NCI-H2107 treated with DMSO at 0.1 percent for 48 hours (cell line): Measurements from ENCODE around the gene CASKIN2.
"Not testable (repeated sequence)": the region's sequence is repeated elsewhere in the genome, so short reads cannot be mapped to it uniquely, and the experiment has no call there.

Experiments used
- DNase-seq: peaks from one replicate; lab custom pipeline; 2025; ENCODE audit not compliant: unreplicated experiment; lab: John Stamatoyannopoulos, UW

Gene CASKIN2

DNA sequence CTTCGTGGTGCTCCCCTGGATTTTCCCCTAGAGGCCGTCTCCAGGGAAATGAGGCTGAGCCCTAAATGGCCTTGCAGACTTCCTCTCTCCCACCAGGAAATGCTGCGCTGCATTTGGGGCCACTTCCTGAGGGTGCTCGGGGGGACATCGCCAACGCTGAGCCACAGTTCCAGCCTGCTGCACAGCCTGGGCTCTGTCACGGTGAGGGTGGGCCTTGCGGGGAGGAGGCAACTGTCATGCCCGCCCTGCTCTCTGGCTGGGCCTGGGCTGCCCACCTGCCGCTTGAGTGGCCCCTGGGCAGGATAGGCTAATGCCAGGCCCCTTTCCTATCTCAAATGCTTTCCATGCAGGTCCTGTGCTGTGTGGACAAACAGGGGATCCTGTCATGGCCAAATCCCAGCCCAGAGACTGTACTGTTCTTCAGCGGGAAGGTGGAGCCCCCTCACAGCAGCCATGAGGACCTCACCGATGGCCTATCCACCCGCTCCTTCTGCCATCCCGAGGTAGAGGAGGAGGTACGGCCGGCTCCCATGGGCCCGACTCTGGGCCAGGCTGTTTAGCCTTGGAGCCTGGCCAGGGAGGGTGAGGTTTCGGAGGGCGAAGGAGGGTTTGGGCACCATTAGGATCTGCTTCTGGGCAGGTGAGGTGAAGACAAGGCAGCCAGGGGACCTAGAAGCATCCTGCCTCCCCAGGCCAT is 24.2 kb downstream of the CASKIN2 start:
- no peak for DNase-seq

- DNase-seq, result no peak
Measured at GRCh38 chr17:75490173-75490743, 25.1 kb downstream of the CASKIN2 start.

DNA sequence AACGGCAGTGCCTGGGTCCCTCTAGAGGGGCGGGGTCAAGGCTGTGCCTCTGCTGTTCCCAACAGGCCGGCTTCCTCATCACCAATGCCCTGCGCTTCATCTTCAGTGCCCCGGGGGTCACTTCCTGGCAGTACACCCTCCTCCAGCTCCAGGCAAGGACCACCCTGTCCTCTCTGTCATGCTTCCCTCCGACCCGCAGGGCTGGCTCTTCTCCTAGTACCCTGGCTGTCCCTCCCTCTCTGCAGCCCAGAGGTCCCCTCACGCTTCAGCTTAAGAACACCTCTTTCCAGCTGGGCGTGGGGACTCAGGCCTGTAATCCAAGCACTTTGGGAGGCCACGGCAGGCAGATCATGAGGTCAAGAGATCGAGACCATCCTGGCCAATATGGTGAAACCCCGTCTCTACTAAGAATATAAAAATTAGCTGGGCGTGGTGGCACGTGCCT is 25.8 kb downstream of the CASKIN2 start:
- no peak for DNase-seq

- no peak for DNase-seq
Measured at GRCh38 chr17:75488693-75489510, 26.4 kb downstream of the CASKIN2 start.

DNA sequence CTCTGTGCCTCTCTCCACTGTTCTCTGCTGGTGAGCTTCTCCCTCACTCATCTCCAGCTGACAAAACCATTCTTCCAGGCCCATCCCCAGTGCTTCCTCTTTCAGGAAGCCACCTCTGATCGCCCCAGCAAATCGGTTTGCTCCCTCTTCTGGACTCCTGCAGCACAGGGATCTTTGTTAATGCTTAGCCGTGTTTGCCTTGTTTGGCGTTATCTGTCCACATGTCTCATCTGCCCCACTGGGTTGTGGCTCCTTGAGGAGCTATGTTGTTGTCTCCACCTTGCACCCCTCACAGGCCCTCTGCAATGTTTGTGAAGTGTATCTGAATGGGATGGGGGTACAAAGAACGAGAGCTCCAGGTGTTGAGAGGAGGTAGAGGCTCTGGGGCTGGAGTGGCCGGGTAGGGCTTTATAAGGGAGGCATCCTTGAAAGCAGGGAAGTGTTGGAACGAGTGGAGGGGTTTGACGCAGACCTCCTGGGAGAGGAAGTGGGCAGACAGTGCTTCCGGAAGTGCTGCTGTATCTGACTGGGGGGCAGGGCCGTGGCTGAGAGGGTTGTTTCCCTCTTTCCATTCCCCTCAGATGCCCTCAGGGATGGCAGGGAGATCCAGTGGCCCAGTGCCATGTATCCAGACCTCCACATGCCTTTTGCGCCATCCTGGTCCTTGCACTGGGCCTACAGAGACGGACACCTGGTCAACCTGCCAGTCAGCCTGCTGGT is 27.8 kb downstream of the CASKIN2 start:
- DNase-seq, result no peak

- DNase-seq, result no peak
Measured at GRCh38 chr17:75486951-75487350, 28.4 kb downstream of the CASKIN2 start.

- no peak for DNase-seq
Measured at GRCh38 chr17:75486151-75486550, 29.2 kb downstream of the CASKIN2 start.

- DNase-seq, result no peak
Measured at GRCh38 chr17:75485688-75486087, 29.6 kb downstream of the CASKIN2 start.

DNA sequence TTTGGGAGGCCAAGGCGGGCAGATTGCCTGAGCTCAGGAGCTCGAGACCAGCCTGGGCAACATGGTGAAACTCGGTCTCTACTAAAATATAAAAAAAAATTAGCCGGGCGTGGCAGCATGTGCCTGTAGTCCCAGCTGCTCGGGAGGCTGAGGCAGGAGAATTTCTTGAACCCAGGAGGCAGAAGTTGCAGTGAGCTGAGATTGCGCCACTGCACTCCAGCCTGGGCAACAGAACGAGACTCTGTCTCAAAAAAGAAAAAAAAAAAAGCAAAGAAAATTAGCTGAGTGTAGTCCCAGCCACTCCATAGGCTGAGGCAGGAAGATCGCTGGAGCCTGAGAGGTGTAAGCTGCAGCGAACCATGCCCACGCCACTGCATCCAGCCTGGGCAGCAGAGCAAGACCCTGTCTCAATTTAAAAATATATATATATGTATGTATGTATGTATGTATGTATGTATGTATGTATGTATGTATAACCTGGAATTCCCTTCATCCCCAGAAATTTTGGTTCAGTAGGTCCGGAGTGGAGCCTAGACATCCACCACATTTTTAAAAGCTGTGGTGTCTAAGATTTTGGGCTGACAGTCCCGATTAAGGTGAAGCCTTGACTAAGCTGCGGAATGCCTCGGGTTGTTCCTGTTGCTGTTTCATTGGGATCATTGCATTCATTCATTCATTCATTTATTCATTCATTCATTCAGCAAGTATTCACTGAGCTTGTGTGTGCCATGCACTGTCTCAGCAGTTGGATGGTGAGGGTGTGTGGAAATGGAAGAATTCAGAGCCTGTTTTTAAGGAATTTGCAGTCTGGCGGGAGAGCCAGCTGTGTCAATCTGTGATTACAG is 33.0 kb downstream of the CASKIN2 start:
- no peak for DNase-seq

GRCh38 chr17:75481194-75482068 is 33.9 kb downstream of the CASKIN2 start:
- DNase-seq, result no peak

- no peak for DNase-seq
Measured at GRCh38 chr17:75480281-75480680, 35.1 kb downstream of the CASKIN2 start.

GRCh38 chr17:75478508-75478907 is 36.8 kb downstream of the CASKIN2 start:
- DNase-seq, result no peak

DNA sequence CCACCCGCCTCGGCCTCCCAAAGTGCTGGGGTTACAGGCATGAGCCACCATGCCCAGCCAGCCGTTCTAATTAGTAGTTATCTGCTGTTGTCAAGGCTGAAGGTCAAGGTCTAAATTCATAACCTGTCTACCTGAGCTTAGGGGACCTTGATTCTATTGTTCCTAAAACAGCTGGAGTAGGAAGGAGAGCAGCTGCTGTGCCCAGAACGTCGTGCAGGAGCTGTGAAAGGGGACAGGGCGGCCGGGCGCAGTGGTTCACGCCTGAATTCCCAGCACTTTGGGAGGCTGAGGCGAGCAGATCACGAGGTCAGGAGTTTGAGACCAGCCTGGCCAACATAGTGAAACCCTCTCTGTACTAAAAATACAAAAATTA is 37.9 kb downstream of the CASKIN2 start:
- DNase-seq, result not testable (repeated sequence)

DNA sequence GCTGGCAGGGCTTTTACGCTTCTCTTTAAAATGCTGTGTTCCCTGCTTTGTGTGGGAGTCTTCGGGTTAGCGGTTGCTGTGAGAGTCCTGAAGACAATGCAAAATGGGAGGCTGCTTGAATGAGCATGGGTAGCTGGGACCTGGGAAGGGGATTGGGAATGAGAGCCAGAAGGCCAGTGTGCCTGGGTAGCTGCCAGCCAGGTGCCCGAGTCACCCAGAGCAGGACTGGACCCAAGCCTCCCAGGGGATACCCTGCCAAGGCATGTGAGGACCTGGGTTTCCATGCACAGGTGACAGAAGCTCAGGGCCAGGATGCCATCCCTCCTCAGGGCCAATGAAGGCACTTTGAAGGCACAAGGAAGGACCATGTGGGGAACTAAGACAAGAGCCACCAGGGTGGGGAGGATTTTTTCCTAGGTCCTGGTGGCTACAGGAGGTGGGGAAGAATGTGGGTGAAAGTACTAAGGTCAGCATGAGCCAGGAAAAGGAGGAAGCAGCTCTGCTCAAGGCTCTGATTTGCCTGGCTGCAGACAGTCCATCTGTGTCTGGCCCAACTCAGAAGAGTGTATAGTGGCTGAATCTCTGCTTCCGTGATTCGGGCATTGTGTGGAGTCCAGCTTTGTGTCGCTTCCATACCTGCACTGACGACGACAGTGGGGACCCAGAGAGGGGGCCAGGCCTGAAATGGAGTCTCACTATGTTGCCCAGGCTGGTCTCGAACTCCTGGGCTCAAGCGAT is 38.4 kb downstream of the CASKIN2 start:
- DNase-seq, result no peak

- no peak for DNase-seq
Measured at GRCh38 chr17:75476271-75476671, 39.1 kb downstream of the CASKIN2 start.

DNA sequence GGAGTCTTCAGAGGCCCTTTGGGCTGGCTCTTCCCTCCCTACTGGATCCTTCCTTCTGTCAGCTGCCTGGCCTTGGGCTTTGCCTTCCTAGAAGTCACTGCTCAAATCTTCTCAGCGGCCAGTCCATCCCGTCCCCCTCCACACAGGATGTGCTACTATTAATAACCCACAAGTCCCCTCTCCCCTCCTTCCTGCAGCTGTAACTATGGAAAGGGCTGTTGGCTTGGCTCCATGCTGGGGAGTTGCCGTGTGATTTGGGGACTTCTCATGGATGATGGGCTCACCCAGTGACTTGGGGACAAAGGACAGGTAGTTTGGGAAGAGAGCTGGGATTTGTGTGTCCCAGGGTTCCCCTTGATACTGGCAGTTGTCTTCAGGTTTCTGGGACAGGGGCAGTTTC is 39.5 kb downstream of the CASKIN2 start:
- no peak for DNase-seq

- DNase-seq, result no peak
Measured at GRCh38 chr17:75475144-75475835, 40.0 kb downstream of the CASKIN2 start.

GRCh38 chr17:75474736-75475135 is 40.6 kb downstream of the CASKIN2 start:
- no peak for DNase-seq
